Liver (tissue), 9 donors: ENCODE results near the gene ATOX1. TPM values are rescaled to one million over a fixed set of nuclear protein-coding genes. Genes with fewer than 3 reads are reported as not detected.
"Not testable (repeated sequence)": the region's sequence is repeated elsewhere in the genome, so short reads cannot be mapped to it uniquely, and the experiment has no call there.

Experiments
- DNase-seq: peaks from one replicate; pipeline ENCODE4 v3.0.0-alpha.2; 2017; ENCODE audit warnings: low spot score
- H3K27ac ChIP-seq, 2 donors: one replicate each; pipeline ENCODE4 v1.7.0; 2013; ENCODE audit warnings: inconsistent platforms in 2 of 2, low read length in 2 of 2, control low read depth in 1 of 2, low read depth in 1 of 2, mild to moderate bottlenecking in 1 of 2
- H3K27me3 ChIP-seq, 4 donors: one replicate each; pipeline versions ENCODE4 v1.6.1 to v1.7.0; 2013; ENCODE audit warnings: low read length in 3 of 4, inconsistent platforms in 1 of 4, mild to moderate bottlenecking in 1 of 4, moderate library complexity in 1 of 4; ENCODE audit not compliant: control insufficient read depth in 4 of 4, insufficient read depth in 4 of 4
- H3K36me3 ChIP-seq, 4 donors: one replicate each; pipeline versions ENCODE4 v1.6.1 to v1.7.0; 2013; ENCODE audit warnings: low read length in 3 of 4, mild to moderate bottlenecking in 3 of 4, low read depth in 1 of 4, moderate library complexity in 1 of 4; ENCODE audit not compliant: control insufficient read depth in 4 of 4, insufficient read depth in 3 of 4
- H3K4me1 ChIP-seq, 4 donors: one replicate each; pipeline versions ENCODE4 v1.6.1 to v1.7.0; 2013; ENCODE audit warnings: low read length in 3 of 4, mild to moderate bottlenecking in 3 of 4, moderate library complexity in 1 of 4; ENCODE audit not compliant: control insufficient read depth in 4 of 4, insufficient read depth in 4 of 4
- H3K4me3 ChIP-seq, 3 donors: one replicate each; pipeline versions ENCODE4 v1.6.1 to v1.7.0; 2013; ENCODE audit warnings: low read length in 3 of 3, control low read depth in 1 of 3, low read depth in 1 of 3, mild to moderate bottlenecking in 1 of 3
- H3K9ac ChIP-seq, 2 donors: one replicate each; pipeline ENCODE4 v1.7.0; 2013; ENCODE audit warnings: low read length in 2 of 2, mild to moderate bottlenecking in 2 of 2, moderate library complexity in 2 of 2, control low read depth in 1 of 2, low read depth in 1 of 2
- H3K9me3 ChIP-seq, 4 donors: one replicate each; pipeline versions ENCODE4 v1.6.1 to v1.7.0; 2013; ENCODE audit warnings: low read length in 3 of 4; ENCODE audit not compliant: control insufficient read depth in 4 of 4
- EGR1 ChIP-seq, 2 donors: IDR thresholded peaks; 2 replicates each; pipeline ENCODE4 v1.6.1; 2016 to 2018; ENCODE audit warnings: antibody characterized with exemption in 2 of 2, low read depth in 2 of 2
- FOXA1 ChIP-seq: IDR thresholded peaks from 2 replicates; pipeline ENCODE4 v1.6.1; 2016; ENCODE audit warnings: antibody characterized with exemption
- HNF4A ChIP-seq, 2 donors: conservative IDR thresholded peaks; 2 replicates each; pipeline ENCODE4 v1.6.1; 2016; ENCODE audit warnings: antibody characterized with exemption in 2 of 2, mild to moderate bottlenecking in 2 of 2
- HNF4G ChIP-seq: IDR thresholded peaks from 2 replicates; pipeline ENCODE4 v1.6.1; 2016; ENCODE audit warnings: antibody characterized with exemption
- JUND ChIP-seq, 2 donors: IDR thresholded peaks; 2 replicates each; pipeline ENCODE4 v1.6.1; 2016; ENCODE audit warnings: antibody characterized with exemption in 2 of 2
- NR2F2 ChIP-seq: IDR thresholded peaks from 2 replicates; pipeline ENCODE4 v1.6.1; 2016; ENCODE audit warnings: antibody characterized with exemption
- RAD21 ChIP-seq, 2 donors: IDR thresholded peaks; 2 replicates each; pipeline ENCODE4 v1.6.1; 2016; ENCODE audit warnings: antibody characterized with exemption in 2 of 2, mild to moderate bottlenecking in 2 of 2
- RXRA ChIP-seq, 2 donors: IDR thresholded peaks; 2 replicates each; pipeline ENCODE4 v1.6.1; 2017 to 2018; ENCODE audit warnings: antibody characterized with exemption in 2 of 2, mild to moderate bottlenecking in 1 of 2
- SP1 ChIP-seq: IDR thresholded peaks from 2 replicates; pipeline ENCODE4 v1.6.1; 2018; ENCODE audit warnings: antibody characterized with exemption, mild to moderate bottlenecking
- TAF1 ChIP-seq: conservative IDR thresholded peaks from 2 replicates; pipeline ENCODE4 v1.6.1; 2016; ENCODE audit warnings: antibody characterized with exemption, mild to moderate bottlenecking
- YY1 ChIP-seq: IDR thresholded peaks from 2 replicates; pipeline ENCODE4 v1.6.1; 2016; ENCODE audit warnings: antibody characterized with exemption, mild to moderate bottlenecking
- WGBS: extraction: QIAGEN DNeasy Blood & Tissue Kit; methylation state at CpG from one replicate; pipeline ENCODE4 v1.1.7; 2013; 5-methylcytosine and 5-hydroxymethylcytosine counted together
- polyA plus RNA-seq, 2 donors: library from polyadenylated mRNA; stranded (reverse) in 1 of 2; unstranded in 1 of 2; fragments of 200-250 nt in 1 of 2; fragments of >200 nt in 1 of 2; fragmentation: Nextera tagmentation in 1 of 2; extraction: Ambion mirVana in 1 of 2; gene quantifications; one replicate each; pipeline versions ENCODE4 v1.2.1 to v1.2.3, GENCODE V29; 2013 to 2015
- total RNA-seq, 2 donors: library from RNA; depleted of rRNA; stranded (reverse); fragments of >200 nt; gene quantifications; one replicate each; pipeline ENCODE4 v1.2.3, GENCODE V29; 2014
- TF ChIP-seq, protein P1 (sequence below): IDR thresholded peaks from 2 replicates; pipeline ENCODE4 v1.6.1; 2016; ENCODE audit warnings: antibody characterized with exemption, mild to moderate bottlenecking
- TF ChIP-seq, protein P2 (sequence below): IDR thresholded peaks from 2 replicates; pipeline ENCODE4 v1.6.1; 2016; ENCODE audit warnings: antibody characterized with exemption
- TF ChIP-seq, protein P3 (sequence below): fragments of 150-350 bp; IDR thresholded peaks from 2 replicates; pipeline ENCODE4 v1.5.1; 2017; ENCODE audit warnings: improper control_type of control experiment, low read depth, low read length; ENCODE audit not compliant: missing input control
- TF ChIP-seq, protein P4 (sequence below): IDR thresholded peaks from 2 replicates; pipeline ENCODE4 v1.6.1; 2016; ENCODE audit warnings: antibody characterized with exemption
- TF ChIP-seq, protein P5 (sequence below): IDR thresholded peaks from 2 replicates; pipeline ENCODE4 v1.6.1; 2016; ENCODE audit warnings: antibody characterized with exemption
- donor health status: healthy.
- donor health status: healthy.
- donor health status: healthy.
- donor health status: healthy.
- donor health status: healthy.

Gene ATOX1
- total and polyA plus RNA-seq, 4 donors: 25.9 to 307 (median 95.6) TPM

DNA sequence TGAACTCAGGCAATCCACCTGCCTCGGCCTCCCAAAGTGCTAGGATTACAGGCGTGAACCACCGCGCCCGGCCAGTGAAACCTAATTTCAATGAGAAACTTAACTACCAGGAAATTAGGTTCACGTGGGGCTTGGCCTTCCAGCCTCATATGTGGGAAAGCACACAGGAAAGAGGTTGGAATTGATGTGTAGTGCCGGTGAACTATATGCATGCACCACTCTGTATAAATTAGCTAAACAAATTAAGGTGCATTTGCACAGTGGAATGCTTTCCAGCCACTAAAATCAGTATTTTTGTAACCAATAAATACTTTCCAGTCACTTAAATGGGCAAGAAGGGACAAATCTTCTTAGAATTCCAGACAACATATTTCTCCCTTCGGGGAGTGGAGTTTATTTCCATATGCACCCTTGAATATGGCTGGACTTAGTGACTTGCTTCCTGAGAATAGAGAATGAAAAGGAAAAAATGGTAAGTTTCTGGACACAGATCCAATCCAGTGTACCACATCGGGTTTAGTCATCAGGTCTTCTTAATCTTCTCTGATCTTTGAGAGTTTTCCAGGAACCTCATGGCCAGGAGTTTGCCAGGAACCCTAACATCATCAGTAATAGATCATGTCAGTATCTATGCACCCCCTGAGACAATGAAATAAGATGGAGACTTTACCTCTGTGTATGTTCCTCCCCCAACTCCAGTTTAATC lies 24.9 kb downstream of the ATOX1 start:
- 96% methylated on average over 9 of the region's 9 CpGs for WGBS
- peaks cover 0 to 4% (median 1%) of the 10 kb centered on the region in 4 donors for H3K36me3 ChIP-seq
- H3K4me1 ChIP-seq: no peaks in the 10 kb centered on the region
- DNase-seq: no peak
- H3K27me3 ChIP-seq: no peaks in the 10 kb centered on the region
- TF ChIP-seq FOXA1 (no peak), YY1 (no peak), HNF4G (no peak), SP1 (no peak), TAF1 (no peak), RXRA (IDR thresholded peaks at IDR 0.05) (no peak), HNF4A (conservative IDR thresholded peaks at IDR 0.05) (no peak), RAD21 (IDR thresholded peaks at IDR 0.05) (no peak), NR2F2 (no peak)
- TF ChIP-seq, protein P1, sequence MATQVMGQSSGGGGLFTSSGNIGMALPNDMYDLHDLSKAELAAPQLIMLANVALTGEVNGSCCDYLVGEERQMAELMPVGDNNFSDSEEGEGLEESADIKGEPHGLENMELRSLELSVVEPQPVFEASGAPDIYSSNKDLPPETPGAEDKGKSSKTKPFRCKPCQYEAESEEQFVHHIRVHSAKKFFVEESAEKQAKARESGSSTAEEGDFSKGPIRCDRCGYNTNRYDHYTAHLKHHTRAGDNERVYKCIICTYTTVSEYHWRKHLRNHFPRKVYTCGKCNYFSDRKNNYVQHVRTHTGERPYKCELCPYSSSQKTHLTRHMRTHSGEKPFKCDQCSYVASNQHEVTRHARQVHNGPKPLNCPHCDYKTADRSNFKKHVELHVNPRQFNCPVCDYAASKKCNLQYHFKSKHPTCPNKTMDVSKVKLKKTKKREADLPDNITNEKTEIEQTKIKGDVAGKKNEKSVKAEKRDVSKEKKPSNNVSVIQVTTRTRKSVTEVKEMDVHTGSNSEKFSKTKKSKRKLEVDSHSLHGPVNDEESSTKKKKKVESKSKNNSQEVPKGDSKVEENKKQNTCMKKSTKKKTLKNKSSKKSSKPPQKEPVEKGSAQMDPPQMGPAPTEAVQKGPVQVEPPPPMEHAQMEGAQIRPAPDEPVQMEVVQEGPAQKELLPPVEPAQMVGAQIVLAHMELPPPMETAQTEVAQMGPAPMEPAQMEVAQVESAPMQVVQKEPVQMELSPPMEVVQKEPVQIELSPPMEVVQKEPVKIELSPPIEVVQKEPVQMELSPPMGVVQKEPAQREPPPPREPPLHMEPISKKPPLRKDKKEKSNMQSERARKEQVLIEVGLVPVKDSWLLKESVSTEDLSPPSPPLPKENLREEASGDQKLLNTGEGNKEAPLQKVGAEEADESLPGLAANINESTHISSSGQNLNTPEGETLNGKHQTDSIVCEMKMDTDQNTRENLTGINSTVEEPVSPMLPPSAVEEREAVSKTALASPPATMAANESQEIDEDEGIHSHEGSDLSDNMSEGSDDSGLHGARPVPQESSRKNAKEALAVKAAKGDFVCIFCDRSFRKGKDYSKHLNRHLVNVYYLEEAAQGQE: no peak
- TF ChIP-seq, protein P2, sequence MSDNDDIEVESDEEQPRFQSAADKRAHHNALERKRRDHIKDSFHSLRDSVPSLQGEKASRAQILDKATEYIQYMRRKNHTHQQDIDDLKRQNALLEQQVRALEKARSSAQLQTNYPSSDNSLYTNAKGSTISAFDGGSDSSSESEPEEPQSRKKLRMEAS: no peak
- no peak overlapping the region for H3K9ac ChIP-seq
- peaks cover 0 to 3% (median 0%) of the 10 kb centered on the region in 4 donors for H3K9me3 ChIP-seq
- H3K27ac ChIP-seq: no peak overlapping the region
- H3K4me3 ChIP-seq: no peak overlapping the region

DNA sequence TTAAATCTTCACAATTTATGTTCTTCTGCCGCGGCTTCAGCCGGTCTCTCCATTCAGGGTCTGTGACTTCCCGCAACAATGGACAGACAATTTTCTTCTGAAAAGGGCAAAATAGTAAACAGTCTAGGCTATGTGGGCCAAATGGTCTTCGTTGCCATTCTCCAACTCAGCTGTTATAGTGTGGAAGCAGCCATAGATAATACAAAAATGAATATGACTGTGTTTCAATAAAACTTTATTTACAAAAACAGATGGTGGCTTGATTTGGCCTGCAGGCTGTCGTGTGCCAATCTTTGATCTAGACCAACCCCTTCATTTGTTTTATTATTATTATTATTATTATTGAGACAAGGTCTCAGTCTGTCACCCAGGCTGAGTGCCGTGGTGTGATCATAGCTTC lies 28.1 kb downstream of the ATOX1 start:
- Histone ChIP-seq H3K36me3 (peaks cover 0 to 3% (median 0%) of the 10 kb centered on the region in 4 donors), H3K9me3 (peaks cover 0 to 3% (median 0%) of the 10 kb centered on the region in 4 donors), H3K27me3 (no peaks in the 10 kb centered on the region), H3K4me1 (no peaks in the 10 kb centered on the region), H3K4me3 (no peak overlapping the region), H3K27ac (no peak overlapping the region), H3K9ac (no peak overlapping the region)
- TF ChIP-seq, protein P2: no peak
- TF ChIP-seq TAF1: no peak
- TF ChIP-seq, protein P3, sequence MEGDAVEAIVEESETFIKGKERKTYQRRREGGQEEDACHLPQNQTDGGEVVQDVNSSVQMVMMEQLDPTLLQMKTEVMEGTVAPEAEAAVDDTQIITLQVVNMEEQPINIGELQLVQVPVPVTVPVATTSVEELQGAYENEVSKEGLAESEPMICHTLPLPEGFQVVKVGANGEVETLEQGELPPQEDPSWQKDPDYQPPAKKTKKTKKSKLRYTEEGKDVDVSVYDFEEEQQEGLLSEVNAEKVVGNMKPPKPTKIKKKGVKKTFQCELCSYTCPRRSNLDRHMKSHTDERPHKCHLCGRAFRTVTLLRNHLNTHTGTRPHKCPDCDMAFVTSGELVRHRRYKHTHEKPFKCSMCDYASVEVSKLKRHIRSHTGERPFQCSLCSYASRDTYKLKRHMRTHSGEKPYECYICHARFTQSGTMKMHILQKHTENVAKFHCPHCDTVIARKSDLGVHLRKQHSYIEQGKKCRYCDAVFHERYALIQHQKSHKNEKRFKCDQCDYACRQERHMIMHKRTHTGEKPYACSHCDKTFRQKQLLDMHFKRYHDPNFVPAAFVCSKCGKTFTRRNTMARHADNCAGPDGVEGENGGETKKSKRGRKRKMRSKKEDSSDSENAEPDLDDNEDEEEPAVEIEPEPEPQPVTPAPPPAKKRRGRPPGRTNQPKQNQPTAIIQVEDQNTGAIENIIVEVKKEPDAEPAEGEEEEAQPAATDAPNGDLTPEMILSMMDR: no peak
- TF ChIP-seq HNF4A (conservative IDR thresholded peaks at IDR 0.05): no peak
- no peak for TF ChIP-seq EGR1 (IDR thresholded peaks at IDR 0.05; ENCODE audit: low read depth in 2 of 2)
- TF ChIP-seq YY1: no peak
- TF ChIP-seq JUND (IDR thresholded peaks at IDR 0.05): no peak
- TF ChIP-seq RAD21 (IDR thresholded peaks at IDR 0.05): no peak
- no peak for TF ChIP-seq FOXA1
- TF ChIP-seq, protein P4, sequence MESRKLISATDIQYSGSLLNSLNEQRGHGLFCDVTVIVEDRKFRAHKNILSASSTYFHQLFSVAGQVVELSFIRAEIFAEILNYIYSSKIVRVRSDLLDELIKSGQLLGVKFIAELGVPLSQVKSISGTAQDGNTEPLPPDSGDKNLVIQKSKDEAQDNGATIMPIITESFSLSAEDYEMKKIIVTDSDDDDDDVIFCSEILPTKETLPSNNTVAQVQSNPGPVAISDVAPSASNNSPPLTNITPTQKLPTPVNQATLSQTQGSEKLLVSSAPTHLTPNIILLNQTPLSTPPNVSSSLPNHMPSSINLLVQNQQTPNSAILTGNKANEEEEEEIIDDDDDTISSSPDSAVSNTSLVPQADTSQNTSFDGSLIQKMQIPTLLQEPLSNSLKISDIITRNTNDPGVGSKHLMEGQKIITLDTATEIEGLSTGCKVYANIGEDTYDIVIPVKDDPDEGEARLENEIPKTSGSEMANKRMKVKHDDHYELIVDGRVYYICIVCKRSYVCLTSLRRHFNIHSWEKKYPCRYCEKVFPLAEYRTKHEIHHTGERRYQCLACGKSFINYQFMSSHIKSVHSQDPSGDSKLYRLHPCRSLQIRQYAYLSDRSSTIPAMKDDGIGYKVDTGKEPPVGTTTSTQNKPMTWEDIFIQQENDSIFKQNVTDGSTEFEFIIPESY: no peak
- TF ChIP-seq SP1: no peak
- TF ChIP-seq, protein P5, sequence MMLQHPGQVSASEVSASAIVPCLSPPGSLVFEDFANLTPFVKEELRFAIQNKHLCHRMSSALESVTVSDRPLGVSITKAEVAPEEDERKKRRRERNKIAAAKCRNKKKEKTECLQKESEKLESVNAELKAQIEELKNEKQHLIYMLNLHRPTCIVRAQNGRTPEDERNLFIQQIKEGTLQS: no peak
- TF ChIP-seq NR2F2: no peak
- 91% methylated on average over 7 of the region's 7 CpGs for WGBS
- DNase-seq: no peak

DNA sequence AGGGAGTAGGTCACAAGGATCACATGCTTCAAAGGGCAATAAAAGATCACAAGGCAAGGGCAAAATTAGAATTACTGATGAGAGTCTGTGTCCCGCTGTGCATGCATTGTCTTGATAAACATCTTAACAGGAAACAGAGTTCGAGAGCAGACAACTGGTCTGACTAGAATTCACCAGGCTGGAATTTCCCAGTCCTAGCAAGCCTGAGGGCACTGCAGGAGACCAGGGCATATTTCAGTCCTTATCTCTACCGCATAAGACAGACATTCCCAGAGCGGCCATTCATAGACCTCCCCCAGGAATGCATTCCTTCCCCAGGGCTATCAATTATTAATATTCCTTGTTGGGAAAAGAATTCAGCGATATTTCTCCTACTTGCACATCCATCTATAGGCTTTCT lies 28.8 kb downstream of the ATOX1 start:
- not testable (repeated sequence) for H3K9me3 ChIP-seq, H3K9ac ChIP-seq, DNase-seq, H3K36me3 ChIP-seq, H3K27me3 ChIP-seq, H3K27ac ChIP-seq, H3K4me3 ChIP-seq, H3K4me1 ChIP-seq
- 85% methylated on average over 5 of the region's 5 CpGs for WGBS
